ENCODE measurements around the gene SLC30A1. TPM values are rescaled to one million over a fixed set of nuclear protein-coding genes. Genes with fewer than 3 reads are reported as not detected.
A peak's percentile ranks its signal among the peaks of the same experiment; 100 is the strongest.

Gene SLC30A1
- total RNA-seq = 37.7 TPM
- polyA plus RNA-seq (ENCODE audit: insufficient read depth, low read depth, low replicate concordance) = 8.2 TPM
- long read RNA-seq, donor 1, full-length matches to known transcripts = 10 of 10 reads
- long read RNA-seq, donor 1, partial matches to known transcripts = 0 of 10 reads
- long read RNA-seq, donor 1, other reads (novel, unspliced or antisense) = 0 of 10 reads
- long read RNA-seq, donor 2, full-length matches to known transcripts = 8 of 8 reads
- long read RNA-seq, donor 2, partial matches to known transcripts = 0 of 8 reads
- long read RNA-seq, donor 2, other reads (novel, unspliced or antisense) = 0 of 8 reads
- long read RNA-seq, donor 3, full-length matches to known transcripts = 15 of 15 reads
- long read RNA-seq, donor 3, partial matches to known transcripts = 0 of 15 reads
- long read RNA-seq, donor 3, other reads (novel, unspliced or antisense) = 0 of 15 reads
- long read RNA-seq, donor 4, full-length matches to known transcripts = 10 of 10 reads
- long read RNA-seq, donor 4, partial matches to known transcripts = 0 of 10 reads
- long read RNA-seq, donor 4, other reads (novel, unspliced or antisense) = 0 of 10 reads
- long read RNA-seq, donor 5, full-length matches to known transcripts = 1 of 1 reads
- long read RNA-seq, donor 5, partial matches to known transcripts = 0 of 1 reads
- long read RNA-seq, donor 5, other reads (novel, unspliced or antisense) = 0 of 1 reads
- long read RNA-seq, donor 6, full-length matches to known transcripts = 3 of 3 reads
- long read RNA-seq, donor 6, partial matches to known transcripts = 0 of 3 reads
- long read RNA-seq, donor 6, other reads (novel, unspliced or antisense) = 0 of 3 reads
- long read RNA-seq, donor 7, full-length matches to known transcripts = 62 of 68 reads
- long read RNA-seq, donor 7, partial matches to known transcripts = 0 of 68 reads
- long read RNA-seq, donor 7, other reads (novel, unspliced or antisense) = 6 of 68 reads
- long read RNA-seq, donor 8, full-length matches to known transcripts = 10 of 30 reads
- long read RNA-seq, donor 8, partial matches to known transcripts = 20 of 30 reads
- long read RNA-seq, donor 8, other reads (novel, unspliced or antisense) = 0 of 30 reads
- long read RNA-seq, donor 9, full-length matches to known transcripts = 5 of 5 reads
- long read RNA-seq, donor 9, partial matches to known transcripts = 0 of 5 reads
- long read RNA-seq, donor 9, other reads (novel, unspliced or antisense) = 0 of 5 reads
- long read RNA-seq, donor 10, full-length matches to known transcripts = 7 of 7 reads
- long read RNA-seq, donor 10, partial matches to known transcripts = 0 of 7 reads
- long read RNA-seq, donor 10, other reads (novel, unspliced or antisense) = 0 of 7 reads

DNA sequence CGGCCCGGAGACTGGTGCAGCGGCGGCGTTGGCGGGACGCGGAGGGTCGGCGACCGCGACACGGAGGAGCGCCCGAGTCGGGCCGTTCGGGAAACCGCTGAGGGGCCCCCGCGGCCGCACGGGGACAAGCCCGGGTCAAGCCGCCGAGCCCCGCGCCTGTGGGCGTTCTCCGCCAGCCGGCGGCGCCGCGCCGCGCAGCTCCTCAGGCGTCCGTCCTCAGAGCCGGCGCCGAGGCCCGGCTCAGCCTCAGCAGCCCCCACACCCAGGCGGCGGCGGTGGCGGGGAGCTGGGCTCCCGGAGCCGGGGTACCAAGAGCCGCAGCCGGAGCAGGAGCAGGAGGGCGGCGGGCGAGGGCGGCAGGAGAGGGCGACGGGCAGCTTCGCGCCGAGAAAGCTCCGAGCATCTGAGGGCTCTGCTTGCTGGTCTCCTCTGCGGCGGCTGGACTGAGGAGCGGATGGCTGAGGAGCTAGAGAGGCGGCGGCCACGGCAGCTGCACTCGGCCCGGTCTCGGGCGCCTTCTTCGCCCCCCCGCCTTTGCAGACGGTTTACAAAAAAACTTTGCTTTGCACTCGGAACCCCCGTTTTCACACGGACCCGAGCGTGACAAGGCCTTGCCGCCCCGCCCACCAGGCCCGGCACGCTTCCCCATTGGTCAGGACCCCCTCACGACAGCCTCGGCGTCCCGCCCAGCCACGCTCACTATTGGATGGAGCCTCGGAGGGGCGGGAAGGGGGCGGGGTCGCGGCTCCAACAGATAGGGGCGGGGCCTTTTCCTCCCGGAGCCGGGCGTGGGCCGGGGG lies at the start of gene SLC30A1:
SLC30A1 (minus strand) TSS at position 522 of the 800 bp plus-strand sequence. CDS start 549 bp downstream, outside the sequence.
- peak; percentile 73 for FAIRE-seq
- H3K9ac ChIP-seq (ENCODE audit: low read length in 3 of 3) = peak within 1 kb of the TSS; percentile 56 to 85 (median 77)
- peak within 1 kb of the TSS; percentile 89 to 95 for H3K27ac ChIP-seq (ENCODE audit: low read depth in 2 of 2, low read length in 2 of 2)
- intact Hi-C loops (cut with DNase I) = loop anchor here (10.0 kb wide), 1 partner anchor 76 kb away; no protein-coding TSS in a partner anchor
- H3K4me1 ChIP-seq (ENCODE audit: control insufficient read depth in 2 of 3, insufficient read depth in 2 of 3, low read depth in 1 of 3, low read length in 3 of 3) = peaks cover 3 to 10% (median 5%) of the 10 kb centered on the region in 3 donors
- peak; percentile 99 to 100 (median 99) for DNase-seq
- peaks cover 0 to 14% (median 5%) of the 10 kb centered on the region in 3 donors for H3K36me3 ChIP-seq (ENCODE audit: control insufficient read depth in 2 of 3, insufficient read depth in 3 of 3, low read length in 3 of 3)
- H3K9me3 ChIP-seq (ENCODE audit: control insufficient read depth in 2 of 3, insufficient read depth in 1 of 3, low read length in 3 of 3) = no peaks in the 10 kb centered on the region
- no peaks in the 10 kb centered on the region for H3K27me3 ChIP-seq (ENCODE audit: control insufficient read depth, insufficient read depth, low read length)
- TF ChIP-seq CTCF (IDR thresholded peaks at IDR 0.05; ENCODE audit: borderline replicate concordance, extremely low read depth, insufficient read depth) = no peak
- peak within 1 kb of the TSS; percentile 74 to 96 (median 96) for H3K4me3 ChIP-seq (ENCODE audit: low read length in 3 of 3)

- no peak for FAIRE-seq
- no peak for DNase-seq
Measured at GRCh38 chr1:211628417-211628816, 49.5 kb upstream of the SLC30A1 start.

More at GRCh38 chr1:211628417-211628816, 49.5 kb upstream of the SLC30A1 start:
- Histone ChIP-seq H3K27ac (ENCODE audit: low read depth in 2 of 2, low read length in 2 of 2) (no peak overlapping the region), H3K4me1 (ENCODE audit: control insufficient read depth in 2 of 3, insufficient read depth in 2 of 3, low read depth in 1 of 3, low read length in 3 of 3) (peaks cover 0 to under 1% (median 0%) of the 10 kb centered on the region in 3 donors), H3K27me3 (ENCODE audit: control insufficient read depth, insufficient read depth, low read length) (no peaks in the 10 kb centered on the region), H3K9me3 (ENCODE audit: control insufficient read depth in 2 of 3, insufficient read depth in 1 of 3, low read length in 3 of 3) (no peaks in the 10 kb centered on the region), H3K4me3 (ENCODE audit: low read length in 3 of 3) (no peak overlapping the region), H3K9ac (ENCODE audit: low read length in 3 of 3) (no peak overlapping the region), H3K36me3 (ENCODE audit: control insufficient read depth in 2 of 3, insufficient read depth in 3 of 3, low read length in 3 of 3) (no peaks in the 10 kb centered on the region)
- no peak for TF ChIP-seq CTCF (IDR thresholded peaks at IDR 0.05; ENCODE audit: borderline replicate concordance, extremely low read depth, insufficient read depth)
- intact Hi-C loops (cut with DNase I) = no loop called here

All from kidney (tissue), 22 donors.